ENCODE results near the gene PRKCQ.

Gene PRKCQ

DNA sequence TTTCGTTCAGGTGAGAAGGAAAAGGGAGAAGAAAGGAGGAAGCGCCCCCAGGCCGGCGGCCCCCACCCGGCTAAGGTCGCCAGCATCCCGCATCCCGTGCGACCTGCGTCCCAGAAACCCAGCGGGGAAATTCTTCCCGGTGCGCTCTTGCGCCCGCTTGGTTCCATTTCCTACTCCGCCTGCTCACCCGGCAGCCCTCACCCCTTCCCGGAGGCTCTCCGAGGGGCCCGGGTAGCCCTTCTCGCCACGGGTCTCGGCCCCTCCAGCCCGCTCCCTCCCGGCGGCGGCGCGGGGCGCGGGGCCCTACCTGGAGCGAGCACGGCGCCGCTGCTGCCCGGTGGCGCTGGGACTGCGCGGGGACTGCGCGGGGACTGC, at the start of gene PRKCQ:
PRKCQ (minus strand) TSS at position 373 of the 375 bp plus-strand sequence. CDS start 65,141 bp downstream, outside the sequence.
- no peak for DNase-seq

DNA sequence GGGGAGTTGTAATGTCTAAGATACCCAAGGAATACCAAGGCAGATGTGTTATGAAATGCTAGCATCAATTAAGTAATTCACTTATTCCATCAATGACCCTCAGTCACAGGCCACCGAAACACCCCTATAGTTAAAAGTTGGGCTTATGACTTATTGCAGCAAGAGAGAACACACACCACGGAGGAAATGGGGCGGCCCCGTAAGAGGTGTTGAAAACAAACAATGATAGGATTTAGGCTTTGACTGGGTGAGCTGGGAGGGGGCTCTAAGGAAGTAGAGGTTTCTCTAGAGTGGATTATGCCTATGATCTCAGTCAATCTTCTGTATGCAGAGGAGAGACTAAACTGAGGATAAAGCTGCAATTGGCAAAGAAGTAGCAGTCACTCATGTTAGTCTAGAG, 45.4 kb upstream of the PRKCQ start:
- DNase-seq, result no peak

DNA sequence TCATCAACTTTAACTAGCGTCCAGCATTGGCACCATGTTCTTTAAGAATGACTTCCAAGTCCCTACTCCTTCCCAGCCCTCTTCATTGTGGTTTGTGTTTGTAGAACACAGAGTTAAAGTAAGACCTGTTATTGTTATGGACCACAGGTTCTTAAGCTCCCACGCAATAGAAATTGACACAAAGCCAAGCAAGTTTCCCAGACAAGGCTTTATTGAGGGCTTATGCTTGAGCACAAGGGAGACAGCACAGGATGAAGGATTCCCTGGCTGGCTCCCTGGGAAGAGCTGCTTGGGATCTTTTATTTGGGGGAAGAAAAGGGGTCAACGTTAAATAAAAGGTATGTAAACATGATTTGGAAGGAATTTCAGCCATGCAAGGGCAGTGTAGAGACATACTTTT, 44.3 kb upstream of the PRKCQ start:
- DNase-seq, result no peak

DNA sequence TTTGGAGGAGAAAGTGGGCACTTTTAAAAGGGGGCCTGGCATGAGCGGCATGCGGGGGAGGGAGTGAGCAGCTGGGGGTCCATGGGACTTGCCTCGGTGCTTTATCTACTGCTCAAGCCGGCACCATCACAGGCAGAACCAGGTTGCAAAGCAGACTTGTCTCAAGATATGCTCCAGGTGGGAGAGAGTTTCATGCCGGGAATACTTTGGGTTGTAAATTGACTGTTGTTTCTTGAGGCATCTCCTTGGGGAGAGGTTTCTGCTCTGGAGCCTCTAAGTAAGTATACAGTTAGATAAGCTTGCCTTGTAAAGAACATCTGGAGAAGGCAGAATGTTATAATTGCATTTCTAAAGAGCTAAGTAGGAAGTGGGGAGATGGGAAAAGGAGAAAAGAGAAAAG, 42.8 kb upstream of the PRKCQ start:
- no peak for DNase-seq

DNA sequence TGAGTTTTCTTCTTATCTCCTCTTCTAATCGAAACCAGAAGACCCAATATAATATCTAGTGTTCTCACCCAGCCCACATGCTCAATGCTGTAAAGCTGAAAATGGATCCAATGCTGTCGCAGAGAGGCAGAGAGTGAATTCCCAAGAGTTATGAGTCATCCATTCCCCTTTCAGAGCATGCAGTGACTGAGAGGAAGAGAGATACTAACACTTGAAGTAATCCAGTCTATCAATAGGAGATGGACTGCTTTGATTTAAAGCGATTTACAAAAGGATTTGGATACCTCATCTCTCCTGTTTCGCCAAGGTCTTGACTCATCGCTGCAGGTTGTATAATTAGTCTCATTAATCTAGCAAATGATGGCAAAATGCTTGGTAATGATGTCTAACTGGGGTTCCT, 41.5 kb upstream of the PRKCQ start:
- DNase-seq, result no peak

DNA sequence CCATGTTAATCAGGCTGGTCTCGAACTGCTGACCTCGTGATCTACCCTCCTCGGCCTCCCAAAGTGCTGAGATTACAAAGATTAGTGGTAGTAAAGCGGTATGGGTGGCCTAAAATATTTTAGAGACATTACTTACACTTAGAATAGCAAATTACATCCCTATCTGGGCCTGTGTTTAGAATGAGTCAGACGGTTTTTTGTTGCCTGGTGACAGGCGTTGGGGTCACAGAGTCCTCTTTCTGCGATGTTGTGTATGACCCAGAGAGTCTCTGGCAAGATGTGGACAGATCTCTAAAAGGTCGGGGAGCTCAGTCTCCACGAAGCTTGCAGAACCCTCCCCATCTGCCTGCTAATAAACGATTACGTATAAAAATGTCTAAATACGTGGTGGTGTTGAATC, 39.6 kb upstream of the PRKCQ start:
- DNase-seq, result no peak

DNA sequence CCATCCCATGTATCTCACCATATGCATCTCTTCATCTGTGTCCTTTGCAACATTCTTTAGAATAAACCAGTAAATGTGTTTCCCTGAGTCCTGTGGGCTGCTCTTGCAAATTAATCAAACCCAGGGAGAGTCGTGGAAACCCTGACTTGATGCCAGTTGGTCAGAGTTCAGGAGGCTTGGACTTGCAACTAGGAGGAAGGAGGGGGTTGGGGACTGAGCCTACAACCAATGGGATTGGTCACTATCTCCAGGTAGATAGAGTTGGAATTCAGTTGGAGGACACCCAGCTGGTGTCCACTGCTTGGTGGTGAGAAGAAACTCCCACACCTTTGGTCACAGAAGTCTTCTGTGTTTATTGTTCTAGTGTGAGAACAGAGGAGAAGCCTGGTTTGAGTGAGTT, 38.3 kb upstream of the PRKCQ start:
- no peak for DNase-seq

DNA sequence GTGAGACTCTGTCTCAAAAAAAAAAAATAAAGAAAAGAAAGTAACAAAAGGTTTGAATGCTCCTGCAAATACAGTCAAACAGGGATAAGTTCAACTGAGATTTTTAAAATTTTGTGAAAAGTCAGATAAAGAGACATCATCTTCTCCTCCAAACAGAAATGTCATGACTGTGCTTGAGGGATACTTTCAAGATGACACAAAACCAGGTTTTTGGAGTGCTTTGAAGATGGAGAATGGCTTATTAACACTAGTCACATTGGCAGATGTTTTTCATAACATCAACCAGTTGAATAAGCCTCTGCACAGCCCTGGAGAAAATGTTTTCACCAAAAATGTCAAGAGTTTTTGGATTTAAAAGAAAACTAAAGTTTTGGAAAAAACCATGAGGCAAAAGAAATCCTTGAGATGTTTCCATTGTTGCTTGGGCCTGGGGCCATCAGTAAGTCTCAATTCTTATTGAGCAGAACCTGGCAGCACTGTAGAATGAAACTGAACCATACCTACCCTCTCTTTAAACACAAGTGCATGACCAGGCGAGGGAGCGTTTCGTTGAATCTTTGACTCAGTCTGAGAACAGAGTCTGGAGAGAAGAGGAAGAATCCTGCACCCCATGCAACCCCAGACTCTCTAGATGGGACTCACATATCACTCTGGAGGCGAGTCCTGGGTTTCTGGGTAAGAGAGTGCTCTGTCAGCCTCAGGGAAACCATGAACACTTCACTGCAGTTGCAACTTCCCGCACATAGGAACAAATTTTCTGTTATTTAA, 37.4 kb upstream of the PRKCQ start:
- DNase-seq, result no peak

DNA sequence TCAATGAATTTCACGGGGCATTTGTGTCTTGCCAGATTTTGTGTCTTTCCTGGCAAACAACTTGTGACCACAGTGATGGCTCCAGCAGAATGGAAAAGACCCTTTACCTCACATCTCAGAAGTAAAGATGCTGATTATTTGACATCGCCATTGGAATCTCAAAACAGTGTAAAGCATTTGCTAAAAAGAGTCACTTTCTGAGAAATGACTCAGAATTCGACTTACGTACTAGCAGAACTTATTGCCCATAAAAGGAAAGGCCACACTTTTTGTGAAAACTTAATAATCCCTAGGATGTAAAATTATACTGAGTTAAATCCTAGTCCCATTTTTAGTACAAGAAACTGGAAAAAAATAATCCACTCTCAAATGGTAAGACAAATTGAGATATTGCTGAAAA, 35.9 kb upstream of the PRKCQ start:
- DNase-seq, result no peak

DNA sequence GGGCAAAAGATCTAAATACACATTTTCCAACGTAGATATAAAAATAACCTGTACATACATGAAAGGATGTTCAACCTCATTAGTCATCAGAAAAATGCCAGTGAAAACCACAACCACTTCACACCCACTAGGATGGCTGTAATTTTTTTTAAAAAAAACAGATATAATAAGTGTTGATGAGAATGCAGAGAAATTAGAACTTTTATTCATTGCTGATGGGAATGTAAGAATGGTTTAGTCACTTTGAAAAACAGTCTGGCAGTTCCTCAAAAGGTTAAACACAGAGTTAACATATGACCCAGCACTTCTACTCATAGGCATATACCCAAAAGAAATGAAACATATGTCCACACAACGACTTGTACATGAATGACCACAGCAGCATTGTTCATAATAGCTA, 32.3 kb upstream of the PRKCQ start:
- DNase-seq, result no peak

DNA sequence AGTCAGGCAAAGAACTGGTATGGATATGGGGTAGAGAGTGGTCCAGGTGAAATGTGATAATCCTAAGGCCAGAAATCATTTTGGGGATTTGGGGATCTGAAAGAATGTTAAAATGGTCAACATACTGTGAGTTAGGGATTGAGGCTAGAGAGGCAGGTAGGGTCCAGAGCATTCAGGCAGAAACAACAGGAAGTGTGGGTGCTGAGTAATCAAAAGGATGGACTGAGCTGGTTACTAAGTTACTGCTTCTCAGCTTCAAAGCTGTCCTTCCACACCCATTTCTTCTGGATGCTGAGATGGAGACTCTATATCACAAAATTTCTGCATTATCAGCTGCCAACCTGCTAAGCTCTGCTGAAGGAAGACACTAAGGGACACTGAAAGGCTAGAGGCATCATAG, 30.6 kb upstream of the PRKCQ start:
- no peak for DNase-seq

DNA sequence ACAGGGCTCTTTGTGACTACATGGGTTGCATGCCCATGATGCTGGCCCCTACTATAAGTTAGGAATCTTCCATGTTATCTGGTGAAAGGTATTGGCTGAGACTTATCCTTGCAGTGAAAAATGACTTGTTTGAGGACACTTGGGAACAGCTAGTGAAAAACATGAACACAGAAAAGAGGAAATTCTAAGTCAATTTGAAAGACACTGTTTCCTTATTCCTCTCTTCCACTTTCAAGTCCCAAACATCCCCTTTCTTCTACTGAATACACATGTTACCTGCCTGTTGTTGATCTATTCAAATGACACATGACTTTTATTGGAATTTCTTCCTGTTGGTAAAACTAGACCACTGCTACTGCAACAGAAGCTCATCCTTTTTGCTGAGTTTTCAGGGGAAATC, 29.5 kb upstream of the PRKCQ start:
- DNase-seq, result no peak

DNA sequence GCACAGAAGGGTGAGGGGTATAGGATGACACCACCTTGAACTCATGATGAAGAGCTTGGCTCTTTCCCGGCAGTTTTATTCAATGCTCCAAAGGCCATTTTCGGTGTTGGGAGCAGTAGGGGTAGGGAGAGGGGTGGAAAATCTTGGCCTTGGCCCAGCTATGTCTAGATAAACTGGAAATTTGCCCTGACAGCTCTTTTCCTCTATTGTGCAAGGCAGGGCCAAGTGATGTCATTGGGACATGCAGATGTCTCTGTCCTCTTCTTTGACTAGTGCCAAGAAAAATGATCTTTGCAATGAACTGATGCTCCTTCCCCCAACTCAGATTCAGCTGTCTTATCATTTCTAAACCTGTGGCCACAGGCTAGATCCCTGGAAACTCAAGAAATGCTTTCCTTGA, 27.7 kb upstream of the PRKCQ start:
- no peak for DNase-seq

DNA sequence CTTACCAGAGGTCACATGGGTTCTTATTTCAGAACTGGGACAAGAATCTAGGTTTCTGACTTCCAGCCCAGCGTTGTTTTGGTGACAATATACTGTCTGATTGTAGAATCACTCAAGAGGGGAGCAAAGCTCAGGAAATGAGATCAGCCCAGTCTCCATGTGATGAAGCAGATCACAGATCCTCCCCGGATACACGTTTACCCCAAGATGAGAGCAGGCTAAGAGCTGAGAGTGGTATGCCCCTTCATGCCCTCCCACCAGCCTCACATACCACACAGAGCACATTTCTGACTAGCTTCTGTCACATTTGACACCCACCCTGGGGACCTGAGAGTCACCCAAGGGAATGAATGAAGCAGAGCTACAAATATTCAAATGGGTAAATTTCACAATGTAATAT, 27.1 kb upstream of the PRKCQ start:
- DNase-seq, result no peak

DNA sequence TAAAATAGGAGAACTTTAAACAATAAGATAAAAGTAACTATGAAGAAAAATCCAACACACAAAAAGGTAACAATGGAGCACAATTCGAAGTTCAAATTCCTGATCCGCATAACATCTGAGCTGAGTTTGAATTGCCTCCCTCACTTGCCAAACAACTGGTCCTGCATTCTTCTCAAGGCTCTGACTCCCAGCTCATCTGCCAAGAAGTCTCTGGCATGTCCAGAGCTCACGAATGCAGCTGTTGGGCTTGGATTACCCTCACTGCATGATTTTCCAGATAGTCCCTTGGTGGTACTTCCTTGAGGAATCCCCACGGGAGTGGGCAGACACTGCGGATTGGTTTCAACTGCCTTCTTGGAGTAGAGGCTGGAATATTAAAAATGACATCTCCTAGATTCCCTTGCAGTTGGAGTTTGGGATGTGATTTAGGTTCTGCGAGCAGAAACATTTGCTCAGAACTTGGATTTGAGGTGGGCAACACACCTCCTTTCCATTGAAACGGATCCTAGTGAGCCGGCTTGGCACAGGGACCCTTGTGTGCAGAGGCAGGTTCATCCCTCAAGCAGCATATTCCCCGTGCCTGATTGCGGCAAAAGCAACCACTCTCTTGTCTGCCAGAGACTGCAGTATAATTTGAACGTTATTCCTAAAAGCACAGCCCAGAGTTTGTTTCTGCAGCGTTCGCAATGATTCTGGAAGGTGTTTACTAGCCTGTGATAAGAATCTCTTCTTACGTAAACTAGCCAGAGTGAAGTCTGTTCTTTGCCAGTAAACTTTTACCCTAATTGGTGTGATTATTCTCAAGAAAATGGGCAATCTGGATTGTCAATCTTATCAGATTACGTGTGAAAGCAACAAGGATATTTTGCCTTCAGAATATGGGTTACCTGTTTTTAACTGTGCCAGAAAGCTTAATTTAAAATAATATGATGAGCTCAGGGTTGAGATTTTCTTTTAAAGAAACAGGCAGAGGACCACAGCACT, 23.4 kb upstream of the PRKCQ start:
- DNase-seq, result no peak

DNA sequence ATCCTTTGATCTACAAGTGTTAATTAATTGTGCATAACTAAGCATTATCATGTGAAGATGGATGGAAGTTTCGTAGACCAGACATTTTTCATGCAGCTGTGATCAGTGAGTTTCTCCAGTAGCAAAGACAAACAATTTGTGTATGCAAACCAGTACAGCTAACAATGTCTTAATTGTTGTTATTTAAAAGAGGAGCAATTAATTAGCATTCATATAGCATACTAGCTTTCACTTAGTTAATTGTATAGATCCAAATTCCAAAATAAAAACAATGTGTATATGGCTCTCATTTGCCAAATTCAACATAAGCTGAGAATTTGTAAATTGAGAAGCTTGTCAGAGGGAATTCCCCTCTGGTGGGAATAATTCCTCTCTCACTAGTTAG, 22.6 kb upstream of the PRKCQ start:
- no peak for DNase-seq

DNA sequence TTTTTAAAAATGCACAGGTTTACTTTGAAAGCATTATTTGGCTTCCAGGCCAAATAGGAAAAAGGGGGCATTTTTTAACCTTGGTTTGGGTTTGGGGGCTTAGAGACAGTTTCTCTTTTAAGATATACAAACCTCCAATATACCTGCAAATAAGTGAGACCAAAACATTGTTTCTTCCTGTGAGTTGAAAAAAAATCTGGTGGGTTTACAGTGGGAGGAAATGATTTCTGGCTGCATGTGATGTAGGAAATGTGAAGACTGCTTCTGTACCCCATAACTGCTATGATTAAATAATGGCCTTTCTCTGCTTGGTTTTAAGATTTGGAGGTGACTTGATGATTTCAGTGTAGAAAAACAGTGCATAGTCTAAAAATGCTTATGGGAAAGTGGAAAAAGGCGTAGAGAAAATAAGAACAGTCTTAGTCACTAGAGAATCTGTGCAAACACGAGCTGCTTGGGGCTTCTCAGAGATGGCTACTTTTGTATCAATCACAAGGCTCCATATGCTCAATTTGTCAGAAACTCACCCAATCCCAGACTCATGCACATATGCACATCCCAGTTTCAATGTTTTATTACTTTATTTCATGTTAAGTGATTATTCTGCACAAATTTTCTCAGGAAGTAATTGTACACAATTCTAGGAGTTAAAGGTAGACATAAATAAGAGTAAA, 22.1 kb upstream of the PRKCQ start:
- DNase-seq, result no peak

DNA sequence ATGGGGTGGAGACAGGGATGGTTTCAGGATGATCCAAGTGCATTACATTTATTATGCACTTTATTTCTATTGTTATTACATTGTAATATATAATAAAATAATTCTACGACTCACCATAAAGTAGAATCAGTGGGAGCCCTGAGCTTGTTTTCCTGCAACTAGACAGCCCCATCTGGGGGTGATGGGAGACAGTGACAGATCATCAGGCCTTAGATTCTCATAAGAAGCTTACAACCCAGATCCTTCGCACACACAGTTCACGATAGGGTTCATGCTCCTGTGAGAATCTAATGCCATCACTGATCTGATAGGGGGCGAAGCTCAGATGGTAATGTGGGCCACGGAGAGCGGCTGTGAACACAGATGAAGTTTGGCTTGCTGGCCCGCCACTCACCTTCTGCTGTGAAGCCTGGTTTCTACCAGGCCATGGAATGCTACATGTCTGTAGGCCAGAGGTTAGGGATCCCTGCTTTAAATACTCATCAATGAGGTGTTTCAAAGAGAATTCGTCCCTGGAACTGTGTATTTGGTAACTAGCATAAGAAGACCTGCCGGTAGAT, 21.2 kb upstream of the PRKCQ start:
- no peak for DNase-seq

DNA sequence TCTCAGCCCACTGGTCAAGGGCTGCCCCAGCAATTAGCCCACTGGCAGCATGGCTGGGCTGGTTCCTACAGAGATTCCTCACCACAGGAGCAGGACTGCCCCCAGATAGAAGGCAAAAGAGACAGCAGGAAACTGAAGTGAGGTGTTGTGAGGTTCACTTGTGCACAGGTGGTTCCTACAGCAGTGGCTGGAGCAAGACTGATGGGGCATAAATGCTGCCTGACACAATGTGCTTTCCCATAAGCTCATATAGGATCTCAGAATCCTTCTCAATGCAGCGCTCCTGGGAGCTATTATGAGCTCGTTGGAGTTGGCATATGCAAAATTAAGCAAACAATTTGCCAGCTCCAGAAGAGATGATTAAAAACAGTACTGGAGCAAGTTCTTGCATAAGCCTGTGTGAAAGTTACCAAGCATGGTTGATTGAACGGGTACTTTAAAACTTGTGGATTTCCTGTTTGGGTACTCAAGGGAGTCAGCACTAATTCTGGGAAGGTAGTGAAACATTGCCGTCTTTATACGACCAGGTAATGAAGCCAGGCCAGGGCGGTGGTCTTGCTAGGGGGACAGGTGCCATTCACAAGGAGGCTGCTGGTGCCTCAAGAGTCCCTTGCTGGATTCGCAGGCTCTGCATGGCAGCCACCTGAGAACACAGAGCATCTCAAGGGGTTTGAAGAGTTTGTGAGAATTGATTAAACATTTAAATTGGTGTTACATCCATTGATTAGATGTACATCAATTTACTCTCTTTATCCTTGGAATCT, 20.3 kb upstream of the PRKCQ start:
- no peak for DNase-seq

DNA sequence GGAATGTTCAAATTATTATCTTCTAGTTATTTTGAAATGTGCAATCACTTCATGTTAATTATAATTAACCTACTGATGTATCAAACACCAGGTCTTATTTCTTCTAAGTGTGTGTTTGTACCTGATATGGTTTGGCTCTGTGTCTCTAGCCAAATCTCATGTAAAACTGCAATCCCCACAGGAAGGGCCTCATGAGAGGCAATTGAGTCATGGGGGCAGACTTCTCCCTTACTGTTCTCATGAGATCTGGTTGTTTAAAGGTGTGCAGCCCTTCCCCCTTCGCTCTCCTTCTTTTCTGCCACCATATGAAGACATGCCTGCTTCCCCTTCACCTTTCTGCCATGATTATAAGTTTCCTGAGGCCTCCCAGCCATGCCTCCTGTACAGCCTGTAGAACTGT, 18.6 kb upstream of the PRKCQ start:
- DNase-seq, result no peak

DNA sequence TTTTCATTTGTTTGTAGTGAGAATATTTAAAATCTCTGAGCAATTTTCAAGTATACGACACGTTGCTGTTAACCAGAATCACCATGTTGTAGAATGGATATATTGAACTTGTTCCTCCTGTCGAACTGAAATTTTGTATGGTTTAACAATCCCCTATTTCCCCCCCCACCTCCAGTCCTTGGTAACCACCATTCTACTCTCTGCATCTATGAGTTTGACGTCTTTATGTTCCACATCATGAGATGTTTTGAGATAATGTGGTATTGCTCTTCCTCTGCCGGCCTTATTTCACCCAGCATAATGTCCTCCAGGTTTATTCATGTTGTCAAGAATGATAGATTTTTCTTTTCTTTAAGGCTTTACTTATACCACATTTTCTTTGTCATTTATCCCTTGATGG, 17.4 kb upstream of the PRKCQ start:
- no peak for DNase-seq

DNA sequence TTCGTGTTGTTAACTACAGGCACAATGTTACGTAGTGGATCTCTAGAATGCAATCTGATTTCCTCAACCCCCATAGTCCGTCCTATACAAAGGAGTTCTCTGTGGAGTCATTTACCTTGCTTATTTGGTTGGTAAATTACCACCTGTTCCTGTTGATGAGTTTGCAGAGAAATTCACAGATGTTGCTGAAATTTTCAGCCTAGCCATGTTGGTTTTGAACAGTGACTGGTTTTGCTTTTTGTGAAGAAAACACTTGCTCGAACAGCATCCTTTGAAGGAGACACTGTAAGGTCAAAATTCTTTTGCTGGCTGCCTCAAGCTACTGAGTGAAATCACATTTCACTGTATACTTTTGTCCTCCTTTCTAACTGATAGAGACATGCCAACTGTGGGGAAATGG, 15.4 kb upstream of the PRKCQ start:
- DNase-seq, result no peak

DNA sequence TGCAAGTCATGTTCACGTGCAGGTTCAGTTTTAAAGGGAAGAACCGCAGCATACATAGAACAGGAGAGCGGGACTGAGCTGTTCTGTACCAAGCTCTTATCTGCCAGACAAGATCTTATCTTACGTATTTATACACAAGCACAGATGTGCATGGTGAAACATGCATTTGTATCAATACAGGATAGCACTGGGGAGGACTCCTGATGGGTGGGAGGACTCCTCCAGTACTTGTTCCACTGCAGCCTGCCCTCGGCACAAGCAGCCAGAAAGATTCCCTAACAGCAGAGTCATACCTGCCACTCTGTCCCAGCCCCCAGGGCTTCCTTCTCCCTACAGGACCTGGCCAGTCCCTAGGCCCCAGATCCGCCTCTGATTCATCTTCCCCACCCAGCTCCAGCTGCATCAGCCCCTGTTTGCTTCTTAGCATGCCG, 13.2 kb upstream of the PRKCQ start:
- no peak for DNase-seq

All from NK-92 treated with Interleukin-12 subunit alpha and Interleukin-12 subunit beta, amount 100 ng/mL, for 24 hours (cell line).